Ammon's horn (tissue), 1 donor: ENCODE data around the gene SLF2.

Experiments used
- DNase-seq: peaks from one replicate; pipeline ENCODE4 v3.0.0-alpha.2; 2016; ENCODE audit warnings: low spot score

SLF2 gene

GRCh38 chr10:100901051-100901450 lies 11.7 kb upstream of the SLF2 start:
- no peak for DNase-seq

DNA sequence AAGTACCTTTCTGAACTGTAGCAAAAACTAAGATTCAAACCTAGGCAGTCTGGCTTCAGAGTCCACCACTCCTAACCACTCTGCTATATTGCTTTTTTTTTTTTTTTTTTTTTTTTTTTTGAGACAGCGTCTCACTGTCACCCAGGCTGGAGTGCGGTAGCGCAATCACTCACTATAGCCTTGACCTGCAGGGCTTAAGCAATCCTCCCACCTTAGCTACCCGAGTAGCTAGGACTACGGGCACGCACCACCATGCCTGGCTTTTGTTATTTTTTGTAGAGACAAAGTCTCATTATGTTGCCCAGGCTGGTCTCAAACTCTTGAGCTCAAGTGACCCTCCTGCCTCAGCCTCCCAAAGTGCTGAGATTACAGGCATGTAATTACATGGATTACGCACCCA lies 10.1 kb upstream of the SLF2 start:
- DNase-seq, result no peak

GRCh38 chr10:100904917-100905316 lies 7.8 kb upstream of the SLF2 start:
- DNase-seq, result no peak

- no peak for DNase-seq
Observed at GRCh38 chr10:100907175-100907574, 5.6 kb upstream of the SLF2 start.

DNA sequence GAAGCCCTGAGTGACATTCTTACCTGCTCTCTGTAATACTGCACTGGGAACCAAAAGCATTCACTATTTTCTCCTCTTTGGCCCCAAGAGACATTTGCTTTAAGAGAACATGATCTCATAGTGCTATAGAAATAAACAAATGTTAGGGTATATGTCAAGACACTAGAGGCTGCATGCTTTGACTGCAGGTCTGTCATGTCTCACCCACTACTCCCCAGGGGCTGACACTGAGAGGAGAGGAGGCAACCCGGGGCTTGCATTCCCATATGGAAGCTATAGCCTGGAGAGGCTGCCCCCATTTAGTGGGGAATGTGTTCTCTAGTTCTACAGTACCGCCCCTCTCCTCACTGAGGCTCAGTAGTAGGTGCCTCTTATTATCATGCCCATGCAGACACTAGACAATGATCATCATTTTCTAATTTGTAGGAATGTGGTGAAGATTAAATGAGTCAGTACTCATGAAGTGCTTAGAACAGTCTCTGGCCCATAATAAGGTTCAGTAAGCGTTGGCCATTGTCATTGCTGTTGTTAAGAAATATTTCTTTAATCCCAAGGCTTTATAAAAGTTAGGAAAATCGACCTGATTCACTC lies 4.9 kb upstream of the SLF2 start:
- DNase-seq, result no peak

- no peak for DNase-seq
Observed at GRCh38 chr10:100908378-100908777, 4.4 kb upstream of the SLF2 start.

DNA sequence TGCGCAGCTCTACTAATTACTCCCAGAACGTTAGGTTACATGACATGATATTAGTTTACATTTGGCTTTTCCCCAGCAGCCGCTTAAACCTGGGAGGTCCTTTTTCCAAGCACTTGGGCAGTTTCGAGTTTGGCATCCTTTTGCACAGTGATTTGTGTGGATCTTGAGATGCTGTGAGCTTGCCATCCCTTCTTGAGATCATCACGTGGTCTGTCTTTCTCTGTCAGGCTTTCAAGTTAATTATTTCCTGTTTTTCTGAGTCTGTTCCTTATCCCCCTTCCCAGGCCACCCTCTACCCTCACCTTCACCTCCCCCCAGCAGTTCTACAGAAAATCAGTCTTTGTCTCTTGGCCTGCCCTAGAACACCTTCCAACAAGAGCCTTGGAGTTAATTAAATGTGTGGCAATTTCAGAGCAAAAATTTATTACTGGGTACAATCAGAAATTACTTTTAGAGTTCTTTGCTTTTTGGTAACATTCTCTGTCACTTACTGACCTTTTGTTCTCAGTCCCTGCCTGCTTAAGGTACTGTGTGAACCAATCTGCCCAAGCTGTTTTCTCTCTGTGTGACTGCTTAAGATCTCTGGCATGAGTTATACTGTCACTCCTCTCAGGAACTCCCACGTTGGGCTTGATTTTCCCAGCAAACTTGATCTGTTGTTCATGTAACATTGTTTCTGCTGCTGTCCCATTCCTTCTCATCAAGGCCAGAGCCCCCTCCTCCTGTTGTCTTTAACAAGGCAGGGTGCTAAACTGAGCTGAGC lies 3.1 kb upstream of the SLF2 start:
- DNase-seq, result peak; percentile 16

- no peak for DNase-seq
Observed at GRCh38 chr10:100911472-100911871, 1.3 kb upstream of the SLF2 start.

DNA sequence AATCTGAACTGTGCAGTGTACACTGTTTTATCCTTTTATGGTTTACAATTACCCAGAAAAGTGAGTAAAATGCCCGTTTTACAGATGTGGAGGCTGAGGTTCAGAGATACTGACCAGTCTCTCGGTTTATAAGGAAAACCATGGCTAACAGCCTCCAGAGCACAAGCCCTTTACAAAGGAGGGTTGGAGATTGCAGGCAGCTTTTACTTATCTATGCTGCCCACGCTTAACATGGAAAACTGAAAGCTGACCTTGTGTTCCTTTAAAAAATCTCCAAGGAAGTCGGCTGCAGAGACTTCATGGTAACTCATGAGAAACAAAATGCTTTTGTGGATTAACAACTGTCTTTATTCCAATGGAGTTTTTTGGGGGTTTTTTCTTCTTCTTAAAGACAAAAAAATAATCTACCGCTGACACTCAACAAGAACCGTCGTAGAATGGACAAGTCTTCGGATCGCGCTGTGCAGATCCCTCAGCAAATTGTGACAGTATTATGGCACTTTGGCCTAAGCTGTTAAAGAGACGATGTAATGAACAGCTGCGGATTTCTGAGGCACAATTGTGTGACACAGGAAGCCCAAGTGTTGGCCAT lies 654 bp upstream of the SLF2 start:
- peak; percentile 13 for DNase-seq

DNA sequence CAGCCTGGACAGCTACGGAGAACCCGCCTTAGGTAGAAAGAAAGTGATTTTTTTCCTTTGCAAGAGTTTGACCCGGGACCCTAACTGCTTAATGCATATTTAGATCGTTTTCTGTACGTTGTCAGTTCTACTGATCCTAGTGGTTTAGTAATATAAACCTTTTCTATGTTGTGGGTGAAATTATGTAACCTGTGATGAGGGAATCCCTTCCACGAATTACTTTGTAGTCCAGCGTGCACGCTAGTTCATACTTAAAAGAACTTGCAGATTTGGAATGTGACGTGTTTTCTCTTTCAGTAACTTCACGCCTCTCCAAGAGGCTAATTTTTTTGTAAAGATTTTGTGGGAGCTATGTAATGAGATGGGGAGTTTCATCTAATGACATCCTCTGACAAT lies 705 bp downstream of the SLF2 start:
- DNase-seq, result no peak

DNA sequence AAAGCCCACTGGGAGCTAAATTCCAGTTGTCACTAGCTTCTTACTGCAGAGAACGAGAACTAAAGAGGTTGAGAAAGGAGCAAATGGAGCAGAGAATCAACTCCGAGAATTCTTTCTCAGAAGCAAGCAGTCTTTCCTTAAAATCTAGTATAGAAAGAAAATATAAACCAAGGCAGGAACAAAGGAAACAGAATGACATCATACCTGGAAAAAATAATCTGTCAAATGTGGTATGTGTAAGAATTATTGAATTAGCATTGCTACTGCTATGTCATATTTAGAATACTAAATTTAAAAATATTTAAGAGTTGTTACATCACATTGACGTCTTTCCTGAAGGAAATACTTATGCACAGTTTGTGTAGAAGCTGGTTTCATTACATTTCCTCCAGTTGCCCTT lies 4.3 kb downstream of the SLF2 start:
- no peak for DNase-seq

DNA sequence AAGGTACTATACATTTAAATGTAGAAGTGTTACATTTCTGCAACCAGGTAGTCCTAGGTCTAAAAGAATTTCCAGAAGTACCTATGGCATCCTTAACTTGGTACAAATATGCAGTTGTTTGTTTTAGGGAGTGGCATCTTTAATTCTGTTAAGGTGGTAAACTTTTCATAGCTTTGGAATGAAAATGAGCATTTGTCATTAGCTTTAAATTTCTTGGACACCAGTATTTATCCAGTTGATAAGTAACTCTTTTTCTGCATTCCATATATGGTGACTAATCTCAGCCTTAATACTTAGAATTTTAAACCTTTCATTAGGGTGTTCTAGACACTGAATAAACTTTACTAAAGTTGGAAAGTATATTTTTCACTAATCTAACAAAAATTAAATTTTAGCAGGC lies 10.8 kb downstream of the SLF2 start:
- no peak for DNase-seq

DNA sequence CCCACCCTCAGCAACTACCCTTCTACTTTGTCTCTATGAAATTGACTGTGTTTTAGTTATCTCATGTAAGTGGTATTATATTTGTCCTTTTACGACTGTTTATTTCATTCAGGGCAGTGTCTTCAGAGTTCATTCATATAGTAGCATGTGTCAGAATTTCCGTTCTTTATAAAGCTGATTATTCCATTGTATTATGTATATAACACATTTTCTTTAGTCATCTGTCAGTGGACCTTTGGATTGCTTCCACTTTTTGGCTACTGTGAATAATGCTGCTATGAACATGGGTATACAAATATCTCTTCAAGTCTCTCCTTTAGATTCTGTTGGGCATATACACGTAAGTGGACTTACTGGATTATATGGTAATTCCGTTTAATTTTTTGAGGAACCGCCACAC lies 14.5 kb downstream of the SLF2 start:
- DNase-seq, result no peak

DNA sequence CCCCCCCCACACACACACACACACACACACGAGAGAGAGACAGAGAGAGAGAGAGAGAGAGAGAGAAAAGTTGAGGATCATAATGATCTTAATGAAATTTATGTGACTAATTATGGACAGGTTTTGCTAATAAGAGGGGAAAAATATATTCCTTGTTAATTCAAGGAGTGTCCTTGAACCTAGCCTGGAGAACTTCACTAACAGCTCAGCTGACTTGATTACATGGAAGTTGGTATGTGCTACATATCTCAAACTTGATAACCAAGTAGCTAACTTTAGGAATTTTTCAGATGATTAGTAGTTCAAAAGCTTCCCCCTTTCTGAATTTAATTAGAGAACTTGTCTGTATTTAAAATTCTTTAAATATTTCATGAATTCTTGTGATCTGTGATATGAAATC lies 15.3 kb downstream of the SLF2 start:
- no peak for DNase-seq

- no peak for DNase-seq
Observed at GRCh38 chr10:100930368-100930767, 17.6 kb downstream of the SLF2 start.

- no peak for DNase-seq
Observed at GRCh38 chr10:100934084-100934659, 21.4 kb downstream of the SLF2 start.

GRCh38 chr10:100939763-100940344 lies 27.1 kb downstream of the SLF2 start:
- no peak for DNase-seq

GRCh38 chr10:100942229-100942628 lies 29.5 kb downstream of the SLF2 start:
- no peak for DNase-seq

DNA sequence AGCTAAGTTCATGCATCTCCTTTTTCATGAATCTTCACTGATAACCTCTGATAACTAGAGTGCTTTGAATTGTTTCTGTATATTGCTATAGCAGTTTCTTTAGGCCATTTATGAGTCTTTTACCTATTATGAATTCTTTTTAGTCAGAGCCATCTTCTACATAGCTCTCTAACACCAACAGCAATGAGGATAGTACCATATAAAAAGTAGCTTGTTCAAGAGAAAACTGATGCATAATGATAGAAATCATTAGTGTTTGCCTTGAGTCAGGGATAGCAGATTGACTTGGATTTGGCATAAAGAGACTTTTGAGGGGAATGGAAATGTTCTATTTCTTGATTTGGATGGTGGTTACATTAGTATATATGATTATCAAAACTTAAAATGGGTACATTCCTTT lies 30.7 kb downstream of the SLF2 start:
- DNase-seq, result no peak

DNA sequence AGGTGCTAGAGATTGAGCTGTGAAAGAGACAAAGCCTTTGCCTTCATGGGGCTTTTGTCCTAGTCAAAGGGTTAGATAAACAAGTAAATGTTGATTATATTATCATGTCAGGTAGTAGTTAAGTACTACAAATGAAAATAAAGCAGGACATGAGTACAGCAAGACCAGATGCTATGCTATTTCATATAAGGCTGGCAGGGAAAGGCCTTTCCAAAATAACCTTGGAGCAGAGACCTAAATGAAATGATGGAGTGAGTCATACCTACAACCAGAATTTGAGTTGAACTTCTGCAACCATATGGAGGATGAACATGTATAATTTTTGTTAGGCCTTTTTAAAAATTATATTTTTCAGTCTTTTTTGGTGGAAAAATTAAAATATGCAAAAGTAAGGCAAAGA lies 33.0 kb downstream of the SLF2 start:
- DNase-seq, result no peak

GRCh38 chr10:100948916-100949315 lies 36.2 kb downstream of the SLF2 start:
- no peak for DNase-seq

DNA sequence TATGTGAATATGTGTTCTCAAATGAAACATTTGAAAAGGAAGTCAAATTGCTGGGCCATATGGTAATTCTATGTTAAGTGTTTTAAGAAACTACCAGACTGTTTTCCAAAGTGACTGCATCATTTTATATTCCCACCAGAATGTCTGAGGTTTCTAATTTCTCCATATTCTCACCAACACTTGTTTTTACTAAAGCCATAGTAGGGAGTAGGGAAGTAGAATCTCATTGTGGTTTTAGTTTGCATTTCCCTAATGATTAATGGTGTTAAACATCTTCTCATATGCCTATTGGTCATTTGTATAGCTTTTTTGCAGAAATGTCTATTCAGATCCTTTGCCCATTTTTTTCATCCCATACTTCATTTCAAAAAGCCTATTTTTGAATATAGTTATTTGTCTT lies 47.5 kb downstream of the SLF2 start:
- no peak for DNase-seq
